Measurements from ENCODE around the gene TARBP2.

TARBP2 gene

DNA sequence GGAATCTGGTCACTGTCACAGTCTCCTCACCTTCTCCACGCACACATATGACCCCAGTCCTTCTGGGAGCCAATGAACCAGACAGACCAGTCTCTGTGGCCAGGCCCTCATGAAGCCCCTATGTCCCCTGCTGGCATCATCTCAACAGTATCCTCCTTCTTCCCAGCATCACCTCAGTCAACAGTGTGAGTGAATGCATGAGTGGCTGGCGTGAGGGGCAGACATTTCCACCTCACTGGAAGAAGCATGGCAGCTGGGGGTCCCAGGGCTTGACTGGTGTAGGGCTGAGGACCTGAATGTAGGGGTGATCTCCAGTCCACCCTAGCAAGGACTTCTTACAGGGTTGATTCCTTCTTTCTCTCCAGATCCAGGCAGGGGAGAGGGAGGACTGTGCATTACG, 3.6 kb upstream of the TARBP2 start:
- no peaks in the 10 kb centered on the region for H3K9me3 ChIP-seq (ENCODE audit: control insufficient read depth in 2 of 2, low read length in 2 of 2)
- H3K9ac ChIP-seq (ENCODE audit: low read length in 2 of 2), result no peak overlapping the region
- H3K4me3 ChIP-seq (ENCODE audit: low read length in 2 of 2), result no peak overlapping the region
- H3K27me3 ChIP-seq (ENCODE audit: control insufficient read depth in 1 of 2, insufficient read depth in 2 of 2, low read length in 2 of 2), result no peaks in the 10 kb centered on the region
- H3K27ac ChIP-seq (ENCODE audit: low read length), result no peak overlapping the region
- peaks cover 0 to 2% of the 10 kb centered on the region in 2 donors for H3K36me3 ChIP-seq (ENCODE audit: control insufficient read depth in 2 of 2, insufficient read depth in 2 of 2, low read length in 2 of 2)
- peaks cover 49% of the 10 kb centered on the region for H3K4me1 ChIP-seq (ENCODE audit: control insufficient read depth, insufficient read depth, low read length)

DNA sequence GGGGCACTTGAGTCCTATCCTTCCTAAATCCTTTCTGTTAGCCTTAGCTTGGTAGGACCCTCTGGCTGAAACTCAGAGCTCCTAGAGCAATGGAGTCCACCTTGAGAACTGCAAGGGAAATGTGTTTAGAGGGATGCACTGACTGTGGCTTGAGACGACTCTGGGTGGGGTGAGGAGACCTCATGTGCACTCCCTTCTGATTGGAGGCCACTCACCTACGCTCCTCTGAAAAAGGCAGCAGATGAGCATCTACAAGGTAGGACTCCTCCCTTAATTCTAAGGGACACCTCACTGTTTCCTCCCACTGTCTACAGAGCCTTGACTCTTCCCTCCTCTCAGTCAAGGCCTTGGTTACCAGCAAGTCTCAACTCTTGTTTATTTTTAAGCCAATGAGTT, 2.9 kb upstream of the TARBP2 start:
- Histone ChIP-seq H3K4me3 (ENCODE audit: low read length in 2 of 2) (peak overlapping the region in 1 of 2 donors; percentile 90), H3K36me3 (ENCODE audit: control insufficient read depth in 2 of 2, insufficient read depth in 2 of 2, low read length in 2 of 2) (peaks cover 0 to 2% of the 10 kb centered on the region in 2 donors), H3K9me3 (ENCODE audit: control insufficient read depth in 2 of 2, low read length in 2 of 2) (no peaks in the 10 kb centered on the region), H3K9ac (ENCODE audit: low read length in 2 of 2) (peak overlapping the region in 1 of 2 donors; percentile 48), H3K4me1 (ENCODE audit: control insufficient read depth, insufficient read depth, low read length) (peaks cover 46% of the 10 kb centered on the region), H3K27me3 (ENCODE audit: control insufficient read depth in 1 of 2, insufficient read depth in 2 of 2, low read length in 2 of 2) (no peaks in the 10 kb centered on the region), H3K27ac (ENCODE audit: low read length) (peak overlapping the region; percentile 99)

DNA sequence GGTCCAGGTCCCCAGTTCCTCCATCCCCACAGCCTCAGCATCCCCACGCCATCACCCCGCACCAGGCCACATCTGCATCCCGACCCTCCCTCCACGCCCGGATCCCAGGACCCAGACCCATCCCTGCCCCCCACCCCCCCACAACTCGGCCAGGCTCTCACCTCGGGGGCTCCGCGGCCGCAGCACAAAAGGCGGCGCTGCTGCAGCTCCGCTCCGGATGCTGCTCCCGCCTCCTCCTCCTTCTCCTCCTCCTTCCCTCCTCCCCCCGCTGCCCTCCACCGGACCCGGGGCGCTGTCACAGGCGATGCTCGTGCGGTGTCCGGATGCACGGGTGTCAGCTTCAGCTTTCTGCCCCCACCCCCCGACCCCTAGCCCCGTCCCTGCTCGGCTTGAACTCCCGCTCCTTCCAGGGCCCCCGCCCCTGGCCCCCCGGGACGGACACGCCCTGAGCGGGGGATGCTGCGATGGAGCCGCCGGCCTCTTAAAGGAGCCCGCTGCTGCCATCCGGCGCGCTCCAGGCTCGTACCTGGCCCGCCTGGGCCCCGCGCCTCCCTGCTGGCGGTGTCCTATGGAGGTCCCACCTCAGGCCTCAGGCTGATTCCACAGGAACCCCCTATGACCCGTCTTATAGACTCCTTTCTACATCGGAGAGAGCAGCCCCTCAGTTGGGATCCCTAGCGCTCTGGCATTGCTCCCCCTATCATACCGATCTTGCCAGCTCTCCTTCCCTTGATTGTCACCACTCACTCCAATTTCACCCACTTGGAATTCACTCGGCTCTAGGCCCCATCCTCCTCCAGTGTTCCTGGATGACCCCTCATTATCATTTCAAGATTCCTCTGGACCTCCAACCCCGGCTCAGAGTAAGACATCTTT, 1.6 kb upstream of the TARBP2 start, which contains the start of gene MAP3K12:
Gene MAP3K12, minus strand, starts transcription at position 193 of the 876 bp plus-strand sequence. CDS start 12,067 bp downstream, outside the sequence.
- peaks cover 37% of the 10 kb centered on the region for H3K4me1 ChIP-seq (ENCODE audit: control insufficient read depth, insufficient read depth, low read length)
- H3K4me3 ChIP-seq (ENCODE audit: low read length in 2 of 2), result peak within 1 kb of the TSS; percentile 64 to 90
- no peaks in the 10 kb centered on the region for H3K27me3 ChIP-seq (ENCODE audit: control insufficient read depth in 1 of 2, insufficient read depth in 2 of 2, low read length in 2 of 2)
- peaks cover 4 to 6% of the 10 kb centered on the region in 2 donors for H3K36me3 ChIP-seq (ENCODE audit: control insufficient read depth in 2 of 2, insufficient read depth in 2 of 2, low read length in 2 of 2)
- peak within 1 kb of the TSS; percentile 99 for H3K27ac ChIP-seq (ENCODE audit: low read length)
- H3K9ac ChIP-seq (ENCODE audit: low read length in 2 of 2), result peak within 1 kb of the TSS; percentile 68 to 98
- no peaks in the 10 kb centered on the region for H3K9me3 ChIP-seq (ENCODE audit: control insufficient read depth in 2 of 2, low read length in 2 of 2)

DNA sequence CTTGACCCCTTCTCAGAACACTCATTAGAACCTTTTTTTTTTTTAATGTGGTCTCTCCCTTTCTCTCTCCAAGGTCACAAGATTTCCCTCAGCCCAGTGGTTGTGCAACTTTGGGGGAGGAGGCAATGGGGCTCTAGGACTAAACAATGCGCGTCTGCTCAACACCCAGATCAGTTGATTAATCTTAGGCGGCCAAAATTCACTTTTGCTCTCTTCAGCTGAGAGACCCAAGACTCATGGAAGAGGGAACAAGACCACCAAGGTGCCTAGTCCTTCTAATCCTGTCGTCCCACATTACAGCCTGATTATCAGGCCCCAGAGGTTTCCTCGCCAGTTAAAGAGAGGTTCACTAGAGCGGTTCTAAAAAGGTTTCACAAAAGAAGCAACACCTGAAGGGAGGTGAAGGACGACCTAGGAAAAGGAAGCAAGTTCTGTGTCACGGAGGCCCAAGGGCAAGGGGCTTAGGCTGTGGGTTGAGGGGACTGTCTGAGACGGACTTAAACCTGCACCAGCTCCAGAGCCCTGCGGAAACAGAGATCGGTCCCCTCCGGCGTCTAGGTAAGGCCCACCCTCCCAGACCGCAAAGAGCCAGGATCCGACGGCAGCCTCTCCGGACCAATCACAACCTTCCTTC, 824 bp upstream of the TARBP2 start:
- H3K9me3 ChIP-seq (ENCODE audit: control insufficient read depth in 2 of 2, low read length in 2 of 2), result no peaks in the 10 kb centered on the region
- peak overlapping the region; percentile 99 for H3K27ac ChIP-seq (ENCODE audit: low read length)
- peak overlapping the region; percentile 50 to 90 for H3K4me3 ChIP-seq (ENCODE audit: low read length in 2 of 2)
- H3K36me3 ChIP-seq (ENCODE audit: control insufficient read depth in 2 of 2, insufficient read depth in 2 of 2, low read length in 2 of 2), result peaks cover 7 to 9% of the 10 kb centered on the region in 2 donors
- no peaks in the 10 kb centered on the region for H3K27me3 ChIP-seq (ENCODE audit: control insufficient read depth in 1 of 2, insufficient read depth in 2 of 2, low read length in 2 of 2)
- H3K9ac ChIP-seq (ENCODE audit: low read length in 2 of 2), result peak overlapping the region; percentile 68 to 98
- H3K4me1 ChIP-seq (ENCODE audit: control insufficient read depth, insufficient read depth, low read length), result peaks cover 40% of the 10 kb centered on the region

DNA sequence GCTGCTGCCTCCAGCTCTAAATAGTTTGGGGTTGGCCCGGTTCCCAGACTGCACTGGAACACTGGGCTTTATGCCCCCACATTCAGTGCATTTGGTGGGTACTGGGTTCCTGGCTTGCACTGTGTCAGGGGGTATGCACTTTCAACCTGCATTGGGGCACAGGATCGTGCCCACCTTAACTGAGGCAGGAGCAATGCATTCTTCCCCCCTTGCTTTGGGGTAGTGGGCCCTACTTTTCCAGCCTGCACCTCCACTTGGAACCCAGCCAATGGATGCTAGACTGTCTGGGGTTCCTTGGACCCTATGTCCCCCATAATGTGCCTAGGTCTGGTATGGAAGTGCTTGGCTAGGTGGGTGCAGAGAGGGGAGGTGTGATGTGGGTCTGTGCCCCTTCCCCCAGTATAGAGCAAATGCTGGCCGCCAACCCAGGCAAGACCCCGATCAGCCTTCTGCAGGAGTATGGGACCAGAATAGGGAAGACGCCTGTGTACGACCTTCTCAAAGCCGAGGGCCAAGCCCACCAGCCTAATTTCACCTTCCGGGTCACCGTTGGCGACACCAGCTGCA, 615 bp downstream of the TARBP2 start:
- H3K36me3 ChIP-seq (ENCODE audit: control insufficient read depth in 2 of 2, insufficient read depth in 2 of 2, low read length in 2 of 2), result peaks cover 14 to 21% of the 10 kb centered on the region in 2 donors
- H3K27me3 ChIP-seq (ENCODE audit: control insufficient read depth in 1 of 2, insufficient read depth in 2 of 2, low read length in 2 of 2), result no peaks in the 10 kb centered on the region
- peak overlapping the region; percentile 51 to 88 for H3K9ac ChIP-seq (ENCODE audit: low read length in 2 of 2)
- no peaks in the 10 kb centered on the region for H3K9me3 ChIP-seq (ENCODE audit: control insufficient read depth in 2 of 2, low read length in 2 of 2)
- H3K4me3 ChIP-seq (ENCODE audit: low read length in 2 of 2), result peak overlapping the region; percentile 65 to 90
- peaks cover 36% of the 10 kb centered on the region for H3K4me1 ChIP-seq (ENCODE audit: control insufficient read depth, insufficient read depth, low read length)
- H3K27ac ChIP-seq (ENCODE audit: low read length), result peak overlapping the region; percentile 99

DNA sequence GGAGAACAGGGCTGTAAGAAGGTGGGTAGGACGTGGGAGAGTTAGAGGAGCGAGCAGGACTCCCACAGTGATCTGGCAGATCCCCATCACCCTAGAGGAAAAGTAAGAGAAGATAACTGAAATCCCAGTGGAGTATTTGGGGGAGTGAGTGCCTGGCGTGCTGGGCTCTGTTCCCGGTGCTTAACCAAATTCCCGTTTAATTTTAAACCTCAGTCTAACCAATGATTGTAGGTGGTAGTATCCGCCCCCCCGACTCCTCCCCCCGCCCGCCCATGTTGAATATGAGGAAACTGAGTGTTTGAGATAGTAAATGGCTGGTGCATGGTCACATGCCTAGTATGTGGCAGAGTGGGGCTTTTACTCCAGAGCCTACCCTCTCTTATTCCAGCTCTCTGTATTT, 1.2 kb downstream of the TARBP2 start:
- H3K27ac ChIP-seq (ENCODE audit: low read length), result peak overlapping the region; percentile 99
- H3K4me3 ChIP-seq (ENCODE audit: low read length in 2 of 2), result peak overlapping the region in 1 of 2 donors; percentile 90
- H3K9me3 ChIP-seq (ENCODE audit: control insufficient read depth in 2 of 2, low read length in 2 of 2), result no peaks in the 10 kb centered on the region
- H3K27me3 ChIP-seq (ENCODE audit: control insufficient read depth in 1 of 2, insufficient read depth in 2 of 2, low read length in 2 of 2), result no peaks in the 10 kb centered on the region
- peaks cover 36% of the 10 kb centered on the region for H3K4me1 ChIP-seq (ENCODE audit: control insufficient read depth, insufficient read depth, low read length)
- peaks cover 14 to 25% of the 10 kb centered on the region in 2 donors for H3K36me3 ChIP-seq (ENCODE audit: control insufficient read depth in 2 of 2, insufficient read depth in 2 of 2, low read length in 2 of 2)
- peak overlapping the region in 1 of 2 donors; percentile 29 for H3K9ac ChIP-seq (ENCODE audit: low read length in 2 of 2)

DNA sequence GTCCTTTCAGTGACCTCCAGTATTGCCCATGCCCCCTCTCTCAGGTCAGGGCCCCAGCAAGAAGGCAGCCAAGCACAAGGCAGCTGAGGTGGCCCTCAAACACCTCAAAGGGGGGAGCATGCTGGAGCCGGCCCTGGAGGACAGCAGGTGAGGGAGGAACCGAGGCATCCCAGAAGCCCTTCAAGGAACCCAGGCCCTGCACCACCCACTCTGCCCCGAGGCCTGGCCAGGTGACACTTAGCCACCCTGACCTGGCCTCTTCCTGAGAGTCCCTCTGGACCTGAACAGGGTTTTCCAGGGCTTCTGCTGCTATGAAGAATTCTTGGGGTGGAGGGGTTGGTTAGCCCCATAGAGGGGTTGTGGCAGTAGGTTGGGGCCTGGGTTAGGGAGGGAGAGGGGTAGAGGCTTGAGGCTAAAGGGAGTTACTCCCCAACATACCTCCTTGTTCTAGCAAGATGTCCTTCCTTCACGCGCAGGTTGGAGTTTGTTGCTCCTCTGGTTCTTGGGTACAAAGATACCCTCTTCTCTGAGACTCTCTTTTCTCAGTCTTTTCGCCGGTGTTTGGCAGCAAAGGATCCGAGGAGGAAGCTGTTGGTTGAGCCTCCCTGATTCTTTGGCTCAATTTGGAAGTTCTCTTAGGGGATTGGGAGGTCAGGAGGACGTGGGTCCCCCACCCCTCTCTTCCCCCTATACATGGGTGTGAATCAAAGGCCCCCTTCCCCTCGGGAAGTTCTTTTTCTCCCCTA, 2.1 kb downstream of the TARBP2 start:
- H3K9ac ChIP-seq (ENCODE audit: low read length in 2 of 2), result peak overlapping the region in 1 of 2 donors; percentile 6
- no peak overlapping the region for H3K27ac ChIP-seq (ENCODE audit: low read length)
- H3K4me1 ChIP-seq (ENCODE audit: control insufficient read depth, insufficient read depth, low read length), result peaks cover 36% of the 10 kb centered on the region
- no peaks in the 10 kb centered on the region for H3K9me3 ChIP-seq (ENCODE audit: control insufficient read depth in 2 of 2, low read length in 2 of 2)
- H3K36me3 ChIP-seq (ENCODE audit: control insufficient read depth in 2 of 2, insufficient read depth in 2 of 2, low read length in 2 of 2), result peaks cover 14 to 23% of the 10 kb centered on the region in 2 donors
- no peak overlapping the region for H3K4me3 ChIP-seq (ENCODE audit: low read length in 2 of 2)
- no peaks in the 10 kb centered on the region for H3K27me3 ChIP-seq (ENCODE audit: control insufficient read depth in 1 of 2, insufficient read depth in 2 of 2, low read length in 2 of 2)

DNA sequence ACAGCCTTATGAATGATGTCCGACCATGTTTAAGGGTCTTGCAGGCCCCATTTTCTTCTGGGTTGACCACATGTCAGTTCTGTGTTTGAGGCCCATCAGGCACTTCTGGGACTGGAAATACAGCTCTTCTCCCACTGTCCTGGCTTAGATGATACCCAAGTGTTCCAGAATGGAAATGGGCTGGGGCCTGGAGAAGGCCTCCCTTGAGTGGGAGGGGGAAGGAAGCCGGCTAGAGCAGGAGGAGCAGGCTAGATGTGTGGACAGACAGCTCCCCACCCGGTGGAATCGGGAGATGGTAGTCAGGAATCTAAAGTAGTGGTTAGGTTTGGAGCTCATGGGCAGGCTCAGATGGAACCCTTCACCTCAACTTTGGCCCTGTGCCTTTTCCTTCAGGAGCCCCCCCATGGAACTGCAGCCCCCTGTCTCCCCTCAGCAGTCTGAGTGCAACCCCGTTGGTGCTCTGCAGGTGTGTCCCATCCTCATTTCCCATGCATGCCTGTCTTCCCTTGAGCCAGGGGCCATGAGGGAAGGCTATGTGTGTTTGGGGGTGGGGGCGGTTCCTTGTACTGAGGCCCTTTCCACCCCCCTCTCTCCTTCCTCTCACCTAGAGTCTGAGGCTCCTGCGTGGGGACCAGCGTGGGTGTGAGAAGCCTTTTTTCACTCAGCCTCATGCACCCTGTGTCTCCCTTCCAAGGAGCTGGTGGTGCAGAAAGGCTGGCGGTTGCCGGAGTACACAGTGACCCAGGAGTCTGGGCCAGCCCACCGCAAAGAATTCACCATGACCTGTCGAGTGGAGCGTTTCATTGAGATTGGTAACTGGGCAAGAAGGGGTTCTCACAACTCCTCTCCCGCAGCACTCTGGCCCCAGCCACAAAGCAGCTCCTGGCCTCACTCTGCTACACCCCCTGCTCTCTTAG, 3.2 kb downstream of the TARBP2 start:
- peaks cover 14 to 23% of the 10 kb centered on the region in 2 donors for H3K36me3 ChIP-seq (ENCODE audit: control insufficient read depth in 2 of 2, insufficient read depth in 2 of 2, low read length in 2 of 2)
- H3K27me3 ChIP-seq (ENCODE audit: control insufficient read depth in 1 of 2, insufficient read depth in 2 of 2, low read length in 2 of 2), result no peaks in the 10 kb centered on the region
- peaks cover 29% of the 10 kb centered on the region for H3K4me1 ChIP-seq (ENCODE audit: control insufficient read depth, insufficient read depth, low read length)
- H3K4me3 ChIP-seq (ENCODE audit: low read length in 2 of 2), result no peak overlapping the region
- no peaks in the 10 kb centered on the region for H3K9me3 ChIP-seq (ENCODE audit: control insufficient read depth in 2 of 2, low read length in 2 of 2)
- H3K27ac ChIP-seq (ENCODE audit: low read length), result peak overlapping the region; percentile 31
- no peak overlapping the region for H3K9ac ChIP-seq (ENCODE audit: low read length in 2 of 2)

DNA sequence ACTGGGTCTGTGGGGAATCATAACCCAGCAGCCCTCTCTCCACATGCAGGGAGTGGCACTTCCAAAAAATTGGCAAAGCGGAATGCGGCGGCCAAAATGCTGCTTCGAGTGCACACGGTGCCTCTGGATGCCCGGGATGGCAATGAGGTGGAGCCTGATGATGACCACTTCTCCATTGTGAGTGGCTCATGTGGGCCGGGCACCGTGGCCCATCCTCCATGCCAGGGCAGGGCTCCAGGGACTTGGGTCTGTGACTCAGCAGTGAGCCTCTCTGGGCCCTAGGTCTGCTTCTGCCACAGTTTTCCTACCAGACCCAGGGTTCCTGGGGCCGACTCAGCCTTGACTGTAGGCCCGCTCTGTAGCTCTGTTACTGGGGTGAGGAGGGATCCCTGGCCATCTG, 4.0 kb downstream of the TARBP2 start:
- no peak overlapping the region for H3K4me3 ChIP-seq (ENCODE audit: low read length in 2 of 2)
- no peak overlapping the region for H3K27ac ChIP-seq (ENCODE audit: low read length)
- no peaks in the 10 kb centered on the region for H3K9me3 ChIP-seq (ENCODE audit: control insufficient read depth in 2 of 2, low read length in 2 of 2)
- H3K27me3 ChIP-seq (ENCODE audit: control insufficient read depth in 1 of 2, insufficient read depth in 2 of 2, low read length in 2 of 2), result no peaks in the 10 kb centered on the region
- peaks cover 14 to 23% of the 10 kb centered on the region in 2 donors for H3K36me3 ChIP-seq (ENCODE audit: control insufficient read depth in 2 of 2, insufficient read depth in 2 of 2, low read length in 2 of 2)
- H3K9ac ChIP-seq (ENCODE audit: low read length in 2 of 2), result no peak overlapping the region
- H3K4me1 ChIP-seq (ENCODE audit: control insufficient read depth, insufficient read depth, low read length), result peaks cover 23% of the 10 kb centered on the region
